Endothelial cell of umbilical vein (primary cell): ENCODE data around the gene SLC23A1.

Experiments used
- CTCF ChIP-seq, 2 donors: IDR thresholded peaks; 1 replicate in 1 of 2; 2 replicates in 1 of 2; pipeline ENCODE4 v1.5.1; 2011; ENCODE audit warnings: low read length in 2 of 2, mild to moderate bottlenecking in 2 of 2, moderate library complexity in 2 of 2, control low read depth in 1 of 2, inconsistent platforms in 1 of 2, low read depth in 1 of 2; ENCODE audit not compliant: insufficient read depth in 1 of 2; ENCODE audit errors: extremely low read depth in 1 of 2
- EZH2 ChIP-seq: IDR thresholded peaks from 2 replicates; pipeline ENCODE4 v1.6.1; 2012; ENCODE audit warnings: borderline replicate concordance, low read depth, mild to moderate bottlenecking, moderate library complexity, low read length, inconsistent platforms; ENCODE audit not compliant: severe bottlenecking
- FOS ChIP-seq: IDR thresholded peaks from 2 replicates; pipeline ENCODE4 v1.6.1; 2011; ENCODE audit warnings: mild to moderate bottlenecking, low read length, moderate library complexity, borderline replicate concordance; ENCODE audit not compliant: insufficient read depth
- JUN ChIP-seq: IDR thresholded peaks from 2 replicates; pipeline ENCODE4 v1.6.1; 2011; ENCODE audit warnings: borderline replicate concordance, low read depth; ENCODE audit not compliant: insufficient read length, insufficient read depth
- MAX ChIP-seq: IDR thresholded peaks from 2 replicates; pipeline ENCODE4 v1.6.1; 2011; ENCODE audit not compliant: insufficient read depth, insufficient read length
- MYC ChIP-seq: IDR thresholded peaks from one replicate; pipeline ENCODE4 v1.6.1; 2011; ENCODE audit warnings: mild to moderate bottlenecking, low read depth, low read length
- POLR2A ChIP-seq: IDR thresholded peaks from 2 replicates; pipeline ENCODE4 v1.6.1; 2012; ENCODE audit warnings: low read depth, mild to moderate bottlenecking, control low read depth, low read length
- POLR2AphosphoS5 ChIP-seq: IDR thresholded peaks from 2 replicates; pipeline ENCODE4 v1.6.1; 2012; ENCODE audit warnings: low read depth, mild to moderate bottlenecking, control low read depth, low read length, moderate library complexity; ENCODE audit not compliant: insufficient read depth

- TF ChIP-seq CTCF (IDR thresholded peaks at IDR 0.05; ENCODE audit: extremely low read depth in 1 of 2, insufficient read depth in 1 of 2, low read depth in 1 of 2, low read length in 2 of 2) (no peak), EZH2 (no peak), MAX (no peak), JUN (no peak), POLR2AphosphoS5 (no peak), MYC (no peak), POLR2A (no peak), FOS (no peak)
Observed at GRCh38 chr5:139417214-139417613, 34.1 kb upstream of the SLC23A1 start.
